HCT116 (cell line): Measurements from ENCODE around the gene FBXO42.

Experiments used
- ATF3 ChIP-seq: IDR thresholded peaks from 2 replicates; pipeline ENCODE4 v1.6.1; 2012
- CEBPB ChIP-seq: IDR thresholded peaks from 2 replicates; pipeline ENCODE4 v1.6.1; 2012; ENCODE audit warnings: low read depth
- CTCF ChIP-seq, 3 experiments: fragments of 200-600 bp in 1 of 3; sonication (generic) in 1 of 3; IDR thresholded peaks in 2 of 3; conservative IDR thresholded peaks in 1 of 3; 2 replicates each; pipeline ENCODE4 v1.5.1; 2012 to 2017; ENCODE audit warnings: low read depth in 2 of 3, low read length in 2 of 3, antibody characterized with exemption in 1 of 3, borderline replicate concordance in 1 of 3, control low read depth in 1 of 3, mild to moderate bottlenecking in 1 of 3, mixed read lengths in 1 of 3, mixed run types in 1 of 3, moderate library complexity in 1 of 3; ENCODE audit not compliant: insufficient read depth in 1 of 3
- EZH2 ChIP-seq: fragments of 200-600 bp; sonication (generic); IDR thresholded peaks from 2 replicates; pipeline ENCODE4 v1.6.1; 2017; ENCODE audit warnings: antibody characterized with exemption, mixed run types
- EZH2phosphoT487 ChIP-seq: fragments of 200-600 bp; IDR thresholded peaks from 2 replicates; pipeline ENCODE4 v1.6.1; 2018; ENCODE audit warnings: antibody characterized with exemption, borderline replicate concordance
- POLR2A ChIP-seq: IDR thresholded peaks from 2 replicates; pipeline ENCODE4 v1.7.0; 2011; ENCODE audit warnings: borderline replicate concordance; ENCODE audit not compliant: insufficient read depth, insufficient read length; ENCODE audit errors: extremely low read depth
- RAD21 ChIP-seq: IDR thresholded peaks from 2 replicates; pipeline ENCODE4 v1.6.1; 2012; ENCODE audit warnings: low read depth, mild to moderate bottlenecking

GRCh38 chr1:16241221-16241708 lies 111.0 kb downstream of the FBXO42 start:
- no peak for TF ChIP-seq POLR2A
- TF ChIP-seq EZH2, result no peak
- TF ChIP-seq EZH2phosphoT487, result no peak
- no peak for TF ChIP-seq CTCF (IDR thresholded peaks at IDR 0.05 in 2 of 3, conservative IDR thresholded peaks at IDR 0.05 in 1 of 3; ENCODE audit: borderline replicate concordance in 1 of 3, insufficient read depth in 1 of 3, low read depth in 2 of 3, low read length in 2 of 3)
- no peak for TF ChIP-seq RAD21
- TF ChIP-seq ATF3, result no peak
- no peak for TF ChIP-seq CEBPB
